Stimulated activated CD8-positive, alpha-beta memory T cell treated with anti-CD3 and anti-CD28 coated beads, Interleukin-2, amount 100 ng/mL, for 48 hours (primary cell): Measurements from ENCODE around the gene CAVIN3.

Source experiments
- DNase-seq, 2 donors: peaks; one replicate each; pipeline ENCODE4 v3.0.0-alpha.2; 2020; ENCODE audit warnings: low read depth in 2 of 2

Gene CAVIN3

GRCh38 chr11:6270584-6271246, 49.6 kb downstream of the CAVIN3 start:
- no peak for DNase-seq

- no peak for DNase-seq
Measured at GRCh38 chr11:6269994-6270393, 50.3 kb downstream of the CAVIN3 start.
